IPS-NIHi7 (cell line): Measurements from ENCODE around the gene DRC1.
A peak's percentile ranks its signal among the peaks of the same experiment; 100 is the strongest.
"Not testable (repeated sequence)": the region's sequence is repeated elsewhere in the genome, so short reads cannot be mapped to it uniquely, and the experiment has no call there.

ENCODE experiments used
- DNase-seq: peaks from one replicate; pipeline ENCODE4 v3.0.0; 2012; ENCODE audit warnings: mixed read lengths; ENCODE audit errors: extremely low spot score

The DRC1 gene

GRCh38 chr2:26463244-26464192 lies 61.8 kb downstream of the DRC1 start:
- DNase-seq: peak; percentile 73

GRCh38 chr2:26464390-26465265 lies 62.9 kb downstream of the DRC1 start:
- DNase-seq: no peak

- DNase-seq: no peak
Observed at GRCh38 chr2:26465266-26465925, 63.7 kb downstream of the DRC1 start.

- no peak for DNase-seq
Observed at GRCh38 chr2:26465981-26466471, 64.3 kb downstream of the DRC1 start.

- DNase-seq: no peak
Observed at GRCh38 chr2:26466662-26467310, 65.1 kb downstream of the DRC1 start.

- DNase-seq: not testable (repeated sequence)
Observed at GRCh38 chr2:26468544-26468943, 66.8 kb downstream of the DRC1 start.

- DNase-seq: peak; percentile 80
Observed at GRCh38 chr2:26469092-26469710, 67.5 kb downstream of the DRC1 start.

- no peak for DNase-seq
Observed at GRCh38 chr2:26469955-26470354, 68.2 kb downstream of the DRC1 start.

- no peak for DNase-seq
Observed at GRCh38 chr2:26470601-26471260, 69.0 kb downstream of the DRC1 start.

GRCh38 chr2:26471289-26471688 lies 69.6 kb downstream of the DRC1 start:
- peak; percentile 47 for DNase-seq

GRCh38 chr2:26471766-26472706 lies 70.3 kb downstream of the DRC1 start:
- no peak for DNase-seq

GRCh38 chr2:26472821-26473655 lies 71.3 kb downstream of the DRC1 start:
- no peak for DNase-seq

- no peak for DNase-seq
Observed at GRCh38 chr2:26473796-26474195, 72.1 kb downstream of the DRC1 start.

GRCh38 chr2:26474261-26474785 lies 72.6 kb downstream of the DRC1 start:
- no peak for DNase-seq

- no peak for DNase-seq
Observed at GRCh38 chr2:26475037-26475436, 73.3 kb downstream of the DRC1 start.

GRCh38 chr2:26475832-26476501 lies 74.2 kb downstream of the DRC1 start:
- no peak for DNase-seq

GRCh38 chr2:26477126-26477910 lies 75.6 kb downstream of the DRC1 start:
- no peak for DNase-seq
